Measurements from ENCODE around the gene STAMBP.
"Not testable (repeated sequence)": the region's sequence is repeated elsewhere in the genome, so short reads cannot be mapped to it uniquely, and the experiment has no call there.

Gene STAMBP

DNA sequence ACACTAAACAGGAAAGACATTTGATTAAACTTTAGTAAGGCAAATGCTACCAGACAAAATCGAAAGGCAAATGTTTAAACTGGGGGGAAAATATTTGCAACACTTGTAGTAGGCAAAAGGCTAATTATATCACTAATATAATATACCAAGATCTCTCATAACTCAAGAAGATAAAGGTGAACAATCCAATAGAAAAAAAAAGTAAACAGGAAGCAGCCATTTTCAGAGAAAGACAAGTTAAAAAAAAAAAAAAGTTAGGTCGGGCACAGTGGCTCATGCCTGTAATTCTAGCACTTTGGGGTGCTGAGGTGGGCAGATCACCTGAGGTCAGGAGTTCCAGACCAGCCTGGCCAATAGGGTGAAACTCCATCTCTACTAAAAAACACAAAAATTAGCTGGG, 59.6 kb downstream of the STAMBP start:
- no peak for DNase-seq

DNA sequence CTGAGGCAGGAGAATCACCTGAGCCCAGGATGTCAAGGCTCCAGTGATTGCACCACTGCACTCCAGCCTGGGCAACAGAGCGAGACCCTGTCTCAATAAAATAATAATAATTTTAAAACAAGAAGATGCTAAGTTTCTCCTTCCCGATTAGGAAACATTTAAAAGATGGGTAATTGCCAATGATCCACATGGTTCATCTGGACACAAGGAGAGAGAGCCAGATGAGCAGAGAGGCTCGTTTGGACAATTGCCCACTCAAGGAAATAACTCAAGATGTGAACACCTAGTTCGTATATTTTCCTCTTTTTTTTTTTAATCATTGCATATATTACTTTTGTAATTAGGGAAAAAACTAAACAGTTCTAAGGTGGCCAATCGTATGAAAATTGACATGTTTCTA, 60.4 kb downstream of the STAMBP start:
- no peak for DNase-seq

- DNase-seq, result no peak
Measured at GRCh38 chr2:73890301-73891092, 61.7 kb downstream of the STAMBP start.

DNA sequence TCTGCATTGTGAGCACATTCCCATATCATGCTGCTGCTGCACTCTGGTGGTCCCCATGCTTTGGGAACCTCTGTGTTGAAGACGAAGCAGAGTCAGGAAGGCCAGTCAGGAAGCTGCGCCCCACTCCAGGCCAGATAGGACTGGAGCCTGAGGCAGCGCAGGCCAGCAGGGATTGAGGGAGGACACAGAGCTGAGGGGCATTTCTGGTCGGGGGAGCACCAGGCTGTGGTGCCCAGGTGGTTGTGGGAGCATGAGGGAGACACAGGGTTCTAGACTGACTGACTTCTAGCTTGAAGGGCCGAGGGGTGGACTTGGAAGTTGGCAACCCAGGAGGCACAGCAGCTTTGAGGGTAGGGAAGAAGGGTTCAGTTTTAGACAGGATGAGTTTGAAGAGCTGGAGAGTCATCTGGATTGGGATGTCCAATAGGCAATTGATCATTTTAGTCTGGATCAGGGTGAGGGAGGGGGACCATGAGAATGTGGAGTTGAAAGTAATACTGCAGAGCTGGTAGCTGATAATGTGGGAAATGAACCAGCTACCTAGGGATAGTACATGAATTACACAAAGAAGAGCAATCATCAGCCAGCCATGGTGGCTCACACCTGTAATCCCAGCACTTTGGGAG, 62.6 kb downstream of the STAMBP start:
- no peak for DNase-seq

DNA sequence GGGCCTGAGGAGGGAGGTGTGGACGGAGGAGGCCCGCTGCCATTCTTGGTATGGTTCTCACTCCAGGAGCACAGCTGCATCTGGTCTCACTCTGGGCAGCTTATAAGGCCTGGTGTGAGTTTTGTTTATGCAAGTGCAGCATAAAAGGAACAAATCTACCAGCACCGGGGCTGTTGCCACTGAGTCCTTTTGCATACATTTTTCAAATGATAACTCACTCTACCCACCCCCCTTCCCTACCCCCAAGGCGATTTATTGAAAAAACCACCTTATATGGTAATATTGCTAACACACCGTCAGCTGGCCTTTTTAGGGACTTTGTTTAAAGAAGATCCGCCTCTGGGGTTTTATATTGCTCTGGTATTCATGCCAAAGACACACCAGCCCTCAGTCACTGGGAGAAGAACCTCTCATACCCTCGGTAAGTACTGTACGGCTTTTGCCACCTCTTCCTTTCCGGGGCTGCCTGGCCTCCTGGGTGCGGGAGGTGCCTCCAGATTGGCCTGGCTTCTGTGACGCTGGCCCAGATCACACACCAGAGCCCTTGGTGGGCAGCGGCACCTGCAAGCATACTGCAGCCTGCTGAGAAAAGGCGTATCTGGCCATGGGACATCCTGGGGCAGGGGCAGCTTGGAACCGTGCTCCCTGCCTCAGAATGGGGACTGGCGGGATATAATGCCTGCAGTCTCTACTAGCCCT, 64.0 kb downstream of the STAMBP start, which contains the start of gene ACTG2:
ACTG2 (plus strand) TSS at position 378 of the 699 bp plus-strand sequence. CDS start 8,304 bp downstream, outside the sequence.
- no peak for DNase-seq

GRCh38 chr2:73893764-73894474, 65.2 kb downstream of the STAMBP start:
- DNase-seq, result no peak

DNA sequence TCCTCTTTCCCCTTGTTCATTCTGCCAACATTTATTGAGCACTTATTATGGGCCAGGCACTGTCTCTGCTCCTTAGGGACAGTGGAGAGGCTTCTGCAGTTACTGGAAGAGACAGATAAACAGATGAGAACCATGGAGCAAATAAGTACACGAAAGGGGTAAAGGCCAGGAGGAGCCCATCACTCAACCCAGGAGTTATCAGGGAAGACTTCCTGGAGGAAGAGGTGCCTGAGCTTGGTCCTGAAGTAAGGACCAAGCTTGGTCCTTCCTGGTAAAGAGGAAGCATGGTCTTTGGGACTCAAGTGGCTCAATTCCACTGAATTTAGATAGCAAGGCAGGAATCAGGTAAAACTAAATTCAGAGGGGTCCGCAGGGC, 65.7 kb downstream of the STAMBP start:
- no peak for DNase-seq

GRCh38 chr2:73894877-73895276, 66.1 kb downstream of the STAMBP start:
- no peak for DNase-seq

DNA sequence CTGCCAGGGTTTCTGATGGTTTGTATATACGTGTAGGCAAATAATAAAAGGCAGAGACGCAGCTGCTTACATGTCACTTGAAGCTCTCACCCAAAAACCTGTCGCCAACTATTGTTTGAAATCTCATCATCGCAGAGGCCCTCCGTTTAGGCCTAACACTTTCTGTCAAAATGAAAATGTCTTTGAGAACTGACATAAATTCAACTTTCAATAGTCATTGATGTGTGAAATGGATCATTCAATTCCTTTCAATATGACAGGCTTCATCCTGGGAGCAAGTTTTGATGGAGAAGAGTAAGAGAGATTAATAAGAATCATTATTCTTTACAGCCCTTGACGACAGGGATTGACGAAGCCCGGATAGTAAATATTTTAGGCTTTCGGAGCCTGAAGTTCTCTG, 66.7 kb downstream of the STAMBP start:
- no peak for DNase-seq

- DNase-seq, result peak; percentile 20
Measured at GRCh38 chr2:73896362-73897239, 67.8 kb downstream of the STAMBP start.

- DNase-seq, result no peak
Measured at GRCh38 chr2:73897240-73897583, 68.5 kb downstream of the STAMBP start.

- DNase-seq, result no peak
Measured at GRCh38 chr2:73897934-73898333, 69.2 kb downstream of the STAMBP start.

DNA sequence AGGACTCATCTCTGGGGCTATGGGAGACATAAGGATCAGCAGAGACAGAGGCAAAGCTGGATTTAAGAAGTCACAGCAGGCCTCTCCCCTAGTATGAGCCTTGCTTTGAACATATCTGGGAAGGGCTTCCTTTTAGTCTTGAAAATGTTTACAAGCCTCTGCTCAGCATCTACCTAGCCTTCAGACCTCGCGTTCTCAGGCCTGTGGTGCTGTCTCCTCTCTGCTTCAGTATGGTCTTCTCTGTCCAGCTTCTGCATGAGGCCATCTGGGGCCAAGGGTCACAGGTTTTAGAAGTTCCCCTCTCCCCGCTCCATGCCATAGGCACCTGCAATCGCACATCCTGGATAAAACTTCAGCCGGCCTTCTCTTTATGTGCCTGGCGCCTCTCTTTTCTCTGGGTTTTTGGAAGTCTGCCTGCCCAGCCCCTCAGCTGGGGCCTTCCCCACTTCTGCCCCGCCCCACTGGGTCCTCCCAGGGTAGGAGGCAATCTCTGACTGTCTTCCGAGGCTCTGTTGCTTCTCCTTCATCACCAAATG, 71.1 kb downstream of the STAMBP start:
- no peak for DNase-seq

GRCh38 chr2:73901143-73901542, 72.4 kb downstream of the STAMBP start:
- no peak for DNase-seq

- DNase-seq, result no peak
Measured at GRCh38 chr2:73902284-73902683, 73.5 kb downstream of the STAMBP start.

- no peak for DNase-seq
Measured at GRCh38 chr2:73903313-73903712, 74.6 kb downstream of the STAMBP start.

- DNase-seq, result not testable (repeated sequence)
Measured at GRCh38 chr2:73903949-73904613, 75.3 kb downstream of the STAMBP start.

GRCh38 chr2:73904952-73905351, 76.2 kb downstream of the STAMBP start:
- no peak for DNase-seq

DNA sequence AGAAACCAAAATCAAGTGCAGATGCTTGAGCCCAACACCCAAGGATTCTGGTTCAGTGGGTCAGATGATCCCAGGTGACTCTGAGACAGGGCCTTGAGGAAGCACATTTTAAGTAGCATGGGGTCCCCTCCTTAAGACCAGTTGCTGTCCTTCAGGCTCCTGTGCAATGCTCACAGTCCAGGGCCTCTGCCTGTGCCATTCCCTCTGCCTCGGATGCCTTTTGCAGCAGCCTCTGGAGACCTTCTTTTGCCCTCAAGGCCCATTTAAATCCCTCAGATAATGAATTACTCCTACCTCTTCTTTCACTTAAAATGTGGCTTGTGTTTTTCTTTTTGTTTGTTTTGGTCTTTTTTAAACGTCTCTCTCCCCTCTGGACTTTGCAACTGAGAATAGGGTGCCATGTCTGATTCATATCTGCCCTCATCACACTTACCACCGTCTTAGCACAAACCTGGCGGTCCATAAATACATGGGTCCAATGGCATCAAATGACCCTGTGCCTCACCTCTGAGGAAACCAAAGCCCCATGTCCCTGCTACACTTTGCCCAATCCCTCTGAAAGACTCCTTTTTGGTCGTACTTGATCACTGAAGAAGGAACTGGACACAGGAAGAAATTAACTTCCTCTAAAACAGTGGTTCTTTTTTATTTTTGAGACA, 78.2 kb downstream of the STAMBP start:
- no peak for DNase-seq

- DNase-seq, result peak; percentile 58
Measured at GRCh38 chr2:73907840-73908452, 79.2 kb downstream of the STAMBP start.
